ENCODE measurements around the gene GALNTL6.
"Not testable (repeated sequence)": the region's sequence is repeated elsewhere in the genome, so short reads cannot be mapped to it uniquely, and the experiment has no call there.

Gene GALNTL6

GRCh38 chr4:172945611-172946010 is 1132.4 kb downstream of the GALNTL6 start:
- Histone ChIP-seq H3K9me3 (ENCODE audit: control insufficient read depth, low read length) (no peaks in the 10 kb centered on the region), H3K27me3 (replicated peaks; ENCODE audit: control insufficient read depth, insufficient read depth, low read length) (no peaks in the 10 kb centered on the region)
- no peak for DNase-seq (ENCODE audit: low read depth)

GRCh38 chr4:172946503-172946902 is 1133.3 kb downstream of the GALNTL6 start:
- H3K9me3 ChIP-seq (ENCODE audit: control insufficient read depth, low read length), result no peaks in the 10 kb centered on the region
- H3K9ac ChIP-seq (ENCODE audit: low read length), result no peak overlapping the region
- no peaks in the 10 kb centered on the region for H3K36me3 ChIP-seq (ENCODE audit: control insufficient read depth, insufficient read depth, low read length, severe bottlenecking)
- no peaks in the 10 kb centered on the region for H3K27me3 ChIP-seq (replicated peaks; ENCODE audit: control insufficient read depth, insufficient read depth, low read length)
- no peak for DNase-seq (ENCODE audit: low read depth)
- H3K4me1 ChIP-seq (ENCODE audit: control insufficient read depth, insufficient read depth, low read length), result no peaks in the 10 kb centered on the region
- H3K4me3 ChIP-seq (ENCODE audit: low read length), result no peak overlapping the region

More at GRCh38 chr4:172945611-172946010, 1132.4 kb downstream of the GALNTL6 start:
- Histone ChIP-seq H3K9ac (ENCODE audit: low read length) (no peak overlapping the region), H3K4me3 (ENCODE audit: low read length) (no peak overlapping the region), H3K4me1 (ENCODE audit: control insufficient read depth, insufficient read depth, low read length) (no peaks in the 10 kb centered on the region), H3K36me3 (ENCODE audit: control insufficient read depth, insufficient read depth, low read length, severe bottlenecking) (no peaks in the 10 kb centered on the region)

- H3K4me3 ChIP-seq (ENCODE audit: low read length), result no peak overlapping the region
- H3K9me3 ChIP-seq (ENCODE audit: control insufficient read depth, low read length), result no peaks in the 10 kb centered on the region
- no peak overlapping the region for H3K9ac ChIP-seq (ENCODE audit: low read length)
- H3K36me3 ChIP-seq (ENCODE audit: control insufficient read depth, insufficient read depth, low read length, severe bottlenecking), result no peaks in the 10 kb centered on the region
- DNase-seq (ENCODE audit: low read depth), result no peak
- no peaks in the 10 kb centered on the region for H3K4me1 ChIP-seq (ENCODE audit: control insufficient read depth, insufficient read depth, low read length)
- no peaks in the 10 kb centered on the region for H3K27me3 ChIP-seq (replicated peaks; ENCODE audit: control insufficient read depth, insufficient read depth, low read length)
These were observed 1134.4 kb downstream of the GALNTL6 start for GRCh38 chr4:172947594-172947993.

DNA sequence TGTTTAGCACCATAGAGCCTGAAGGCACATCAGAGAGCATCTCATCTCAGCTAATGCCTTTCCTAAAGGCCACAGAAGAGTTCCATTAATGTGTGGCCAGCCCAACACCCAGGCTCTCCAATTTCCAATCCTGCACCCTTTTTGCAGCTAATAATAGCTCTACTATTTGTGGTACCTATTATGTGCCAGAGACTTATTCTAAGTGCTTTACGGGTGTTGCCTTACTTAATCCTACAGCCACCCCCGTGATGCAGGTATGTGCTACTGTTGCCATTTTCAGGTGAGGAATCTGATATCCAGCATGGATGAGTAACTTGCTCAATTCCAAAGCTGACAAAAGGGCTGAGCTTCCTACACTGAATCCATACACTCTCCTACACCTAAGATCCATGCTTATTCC is 1137.8 kb downstream of the GALNTL6 start:
- H3K4me3 ChIP-seq (ENCODE audit: low read length), result no peak overlapping the region
- no peaks in the 10 kb centered on the region for H3K36me3 ChIP-seq (ENCODE audit: control insufficient read depth, insufficient read depth, low read length, severe bottlenecking)
- H3K27me3 ChIP-seq (replicated peaks; ENCODE audit: control insufficient read depth, insufficient read depth, low read length), result no peaks in the 10 kb centered on the region
- no peaks in the 10 kb centered on the region for H3K9me3 ChIP-seq (ENCODE audit: control insufficient read depth, low read length)
- H3K9ac ChIP-seq (ENCODE audit: low read length), result no peak overlapping the region
- peaks cover 6% of the 10 kb centered on the region for H3K4me1 ChIP-seq (ENCODE audit: control insufficient read depth, insufficient read depth, low read length)
- no peak for DNase-seq (ENCODE audit: low read depth)

DNA sequence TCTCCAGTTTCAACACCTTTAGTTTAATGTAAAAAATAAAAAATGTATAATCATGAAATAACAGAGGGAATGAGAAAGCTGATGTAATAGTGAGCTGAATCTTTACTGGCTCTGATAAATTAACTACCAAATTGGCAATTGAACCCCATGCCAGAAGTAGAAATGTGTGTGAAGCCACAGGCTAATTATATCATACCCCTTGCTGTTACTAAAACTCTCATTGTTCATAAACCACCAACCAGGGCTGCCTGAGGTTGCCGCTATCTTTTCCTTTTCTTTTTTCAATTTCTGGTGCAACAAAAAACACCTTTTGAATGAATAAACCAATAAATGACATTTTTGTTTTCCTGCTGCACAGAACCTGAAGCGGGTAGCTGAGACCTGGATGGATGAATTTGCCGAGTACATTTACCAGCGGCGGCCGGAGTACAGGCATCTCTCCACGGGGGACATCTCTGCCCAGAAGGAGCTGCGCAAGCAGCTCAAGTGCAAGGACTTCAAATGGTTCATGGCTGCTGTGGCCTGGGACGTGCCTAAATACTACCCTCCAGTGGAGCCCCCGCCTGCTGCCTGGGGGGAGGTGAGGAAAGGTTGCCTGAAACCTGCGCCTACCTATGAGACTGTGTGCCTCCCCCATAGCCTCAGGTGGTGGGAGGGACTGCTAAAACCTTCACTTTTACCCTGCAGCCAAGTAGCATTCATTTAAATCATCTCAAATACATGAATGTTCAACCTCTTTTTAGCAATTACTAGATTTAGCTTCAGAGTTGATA is 1138.7 kb downstream of the GALNTL6 start:
- DNase-seq (ENCODE audit: low read depth), result no peak
- peaks cover 6% of the 10 kb centered on the region for H3K4me1 ChIP-seq (ENCODE audit: control insufficient read depth, insufficient read depth, low read length)
- H3K36me3 ChIP-seq (ENCODE audit: control insufficient read depth, insufficient read depth, low read length, severe bottlenecking), result no peaks in the 10 kb centered on the region
- H3K9ac ChIP-seq (ENCODE audit: low read length), result no peak overlapping the region
- H3K27me3 ChIP-seq (replicated peaks; ENCODE audit: control insufficient read depth, insufficient read depth, low read length), result no peaks in the 10 kb centered on the region
- no peak overlapping the region for H3K4me3 ChIP-seq (ENCODE audit: low read length)
- no peaks in the 10 kb centered on the region for H3K9me3 ChIP-seq (ENCODE audit: control insufficient read depth, low read length)

DNA sequence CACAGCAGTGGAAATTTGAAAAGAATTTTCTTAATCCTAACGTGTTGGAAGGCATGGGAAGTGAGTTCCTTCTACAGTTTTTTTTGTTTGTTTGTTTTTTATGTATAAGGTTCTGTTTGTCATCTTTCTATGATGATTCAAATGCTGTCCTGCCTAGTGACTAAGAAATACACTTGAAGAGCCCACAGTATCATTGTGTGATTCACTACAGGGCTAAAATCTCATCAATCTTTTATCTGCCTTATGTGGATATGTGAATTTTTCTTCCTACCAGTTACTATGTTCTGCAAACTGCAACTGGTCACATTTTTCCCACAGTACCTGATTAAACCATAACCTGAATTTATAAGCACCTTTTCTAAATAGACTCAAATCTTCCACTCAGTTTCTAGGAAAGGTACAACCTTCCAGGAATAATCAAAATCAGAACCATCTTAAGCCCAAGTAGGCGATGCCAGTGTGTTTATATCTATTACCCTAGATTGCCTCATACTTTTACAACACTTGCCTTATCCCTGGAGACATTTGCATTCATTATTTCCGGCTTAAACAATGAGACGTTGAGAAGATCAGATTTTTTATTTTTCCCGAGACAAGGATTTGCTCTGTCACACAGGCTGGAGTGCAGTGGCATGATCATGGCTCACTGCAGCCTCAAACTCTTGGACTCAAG is 1140.8 kb downstream of the GALNTL6 start:
- DNase-seq (ENCODE audit: low read depth), result peak; percentile 25
- H3K9ac ChIP-seq (ENCODE audit: low read length), result no peak overlapping the region
- H3K4me3 ChIP-seq (ENCODE audit: low read length), result no peak overlapping the region
- H3K36me3 ChIP-seq (ENCODE audit: control insufficient read depth, insufficient read depth, low read length, severe bottlenecking), result no peaks in the 10 kb centered on the region
- no peaks in the 10 kb centered on the region for H3K9me3 ChIP-seq (ENCODE audit: control insufficient read depth, low read length)
- H3K4me1 ChIP-seq (ENCODE audit: control insufficient read depth, insufficient read depth, low read length), result peaks cover 6% of the 10 kb centered on the region
- H3K27me3 ChIP-seq (replicated peaks; ENCODE audit: control insufficient read depth, insufficient read depth, low read length), result no peaks in the 10 kb centered on the region

GRCh38 chr4:172956340-172956739 is 1143.1 kb downstream of the GALNTL6 start:
- not testable (repeated sequence) for H3K27me3 ChIP-seq (replicated peaks; ENCODE audit: control insufficient read depth, insufficient read depth, low read length); H3K9ac ChIP-seq (ENCODE audit: low read length); H3K9me3 ChIP-seq (ENCODE audit: control insufficient read depth, low read length); H3K4me3 ChIP-seq (ENCODE audit: low read length); H3K36me3 ChIP-seq (ENCODE audit: control insufficient read depth, insufficient read depth, low read length, severe bottlenecking); DNase-seq (ENCODE audit: low read depth); H3K4me1 ChIP-seq (ENCODE audit: control insufficient read depth, insufficient read depth, low read length)

GRCh38 chr4:172957216-172957615 is 1144.0 kb downstream of the GALNTL6 start:
- Histone ChIP-seq H3K9ac (ENCODE audit: low read length) (no peak overlapping the region), H3K36me3 (ENCODE audit: control insufficient read depth, insufficient read depth, low read length, severe bottlenecking) (no peaks in the 10 kb centered on the region), H3K4me1 (ENCODE audit: control insufficient read depth, insufficient read depth, low read length) (peaks cover 6% of the 10 kb centered on the region), H3K4me3 (ENCODE audit: low read length) (no peak overlapping the region), H3K9me3 (ENCODE audit: control insufficient read depth, low read length) (no peaks in the 10 kb centered on the region), H3K27me3 (replicated peaks; ENCODE audit: control insufficient read depth, insufficient read depth, low read length) (no peaks in the 10 kb centered on the region)
- no peak for DNase-seq (ENCODE audit: low read depth)

DNA sequence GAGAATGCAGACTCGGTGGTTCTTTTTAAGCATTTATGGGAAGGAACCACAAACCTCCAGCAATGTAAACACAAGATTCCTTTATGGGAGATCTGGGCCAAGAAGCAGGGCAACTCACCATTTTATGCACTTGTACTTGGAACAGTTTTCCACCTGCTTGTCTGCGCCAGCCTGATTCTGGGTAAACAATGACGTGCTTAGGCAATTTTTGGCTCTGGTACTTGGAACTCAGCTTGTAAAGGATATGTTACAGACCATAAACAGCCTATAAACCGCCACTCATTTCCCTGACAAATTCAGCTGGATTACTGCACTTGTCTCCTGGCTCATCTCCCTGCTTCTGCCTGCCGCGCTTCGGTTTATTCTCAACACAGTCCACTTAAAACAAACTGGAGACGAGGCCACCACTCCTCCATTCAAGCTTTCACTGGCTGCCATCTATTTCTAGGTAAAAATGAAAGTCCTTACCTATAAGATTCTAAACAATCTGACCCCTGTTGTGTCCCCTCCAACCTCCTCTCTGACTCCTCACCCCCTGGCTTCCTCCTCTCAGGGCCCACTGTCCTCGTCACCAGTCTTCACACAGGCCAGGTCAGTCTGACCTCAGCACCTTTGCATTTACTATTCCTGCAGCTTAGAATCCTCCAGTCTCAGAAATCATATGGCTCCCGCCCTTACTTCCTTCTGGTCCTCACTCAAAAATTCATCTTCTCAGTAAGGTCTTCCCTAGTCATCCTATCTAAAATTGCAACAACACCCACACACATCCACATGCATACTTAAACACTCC is 1149.6 kb downstream of the GALNTL6 start:
- DNase-seq (ENCODE audit: low read depth), result peak; percentile 36
- H3K4me1 ChIP-seq (ENCODE audit: control insufficient read depth, insufficient read depth, low read length), result no peaks in the 10 kb centered on the region
- H3K4me3 ChIP-seq (ENCODE audit: low read length), result no peak overlapping the region
- H3K36me3 ChIP-seq (ENCODE audit: control insufficient read depth, insufficient read depth, low read length, severe bottlenecking), result no peaks in the 10 kb centered on the region
- no peak overlapping the region for H3K9ac ChIP-seq (ENCODE audit: low read length)
- H3K9me3 ChIP-seq (ENCODE audit: control insufficient read depth, low read length), result no peaks in the 10 kb centered on the region
- no peaks in the 10 kb centered on the region for H3K27me3 ChIP-seq (replicated peaks; ENCODE audit: control insufficient read depth, insufficient read depth, low read length)

DNA sequence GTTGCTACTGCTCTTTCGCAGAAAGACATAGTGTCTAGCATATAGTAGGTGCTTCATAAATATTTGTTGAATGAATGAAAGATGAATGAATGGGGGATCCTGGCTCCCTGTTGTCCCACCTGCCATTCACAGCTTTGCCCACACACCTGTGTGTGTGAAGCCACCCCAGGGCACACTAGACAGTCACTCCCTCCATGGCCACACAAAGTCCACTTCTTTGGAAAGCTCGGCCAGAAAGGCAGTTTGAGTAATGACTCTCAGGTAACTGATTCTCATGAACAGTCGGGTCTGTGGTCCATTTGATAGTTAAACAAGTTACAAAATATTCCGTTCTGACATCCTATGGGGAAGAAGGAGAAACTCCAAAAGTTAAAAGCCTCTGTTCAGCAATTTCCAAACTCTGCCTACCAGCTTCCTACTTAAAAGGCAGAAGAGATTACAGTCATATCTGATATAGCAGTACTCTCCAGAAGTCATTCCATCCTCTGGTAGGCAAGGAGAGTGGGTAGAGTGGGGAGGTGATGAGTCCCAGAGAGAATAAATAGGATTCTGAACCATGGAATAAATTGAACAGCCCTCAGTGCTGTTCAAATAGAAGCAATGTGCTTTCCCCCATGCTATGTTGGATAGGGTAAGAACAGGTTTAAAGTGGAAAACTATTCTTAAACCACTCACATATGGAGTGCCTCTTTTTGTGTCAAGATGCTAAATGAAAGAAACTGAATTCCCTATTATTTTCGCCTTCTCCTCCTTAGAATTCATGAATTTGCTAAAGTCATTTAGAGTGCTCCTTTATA is 1150.5 kb downstream of the GALNTL6 start:
- Histone ChIP-seq H3K36me3 (ENCODE audit: control insufficient read depth, insufficient read depth, low read length, severe bottlenecking) (no peaks in the 10 kb centered on the region), H3K4me3 (ENCODE audit: low read length) (no peak overlapping the region), H3K9ac (ENCODE audit: low read length) (no peak overlapping the region), H3K27me3 (replicated peaks; ENCODE audit: control insufficient read depth, insufficient read depth, low read length) (no peaks in the 10 kb centered on the region), H3K9me3 (ENCODE audit: control insufficient read depth, low read length) (peaks cover 4% of the 10 kb centered on the region), H3K4me1 (ENCODE audit: control insufficient read depth, insufficient read depth, low read length) (no peaks in the 10 kb centered on the region)
- no peak for DNase-seq (ENCODE audit: low read depth)

Data from adipocyte (in vitro differentiated cells).